Prostate gland (tissue), 2 donors: Measurements from ENCODE around the gene TIMP2. TPM values are rescaled to one million over a fixed set of nuclear protein-coding genes. Genes with fewer than 3 reads are reported as not detected.

ENCODE experiments used
- DNase-seq: peaks from one replicate; pipeline ENCODE4 v3.0.0-alpha.2; 2019; ENCODE audit warnings: low spot score
- H3K27ac ChIP-seq, 2 donors: fragments of 200-600 bp; sonication (generic); 2 replicates each; pipeline ENCODE4 v1.5.1; 2017 to 2019
- H3K27me3 ChIP-seq: fragments of 200-600 bp; sonication (generic); replicated peaks from 2 replicates; pipeline ENCODE4 v1.5.1; 2019; ENCODE audit not compliant: insufficient read depth
- H3K36me3 ChIP-seq, 2 donors: fragments of 200-600 bp; sonication (generic); 1 replicate in 1 of 2; 2 replicates in 1 of 2; pipeline versions ENCODE4 v1.5.1 to v1.8.1; 2017 to 2019
- H3K4me1 ChIP-seq: fragments of 200-600 bp; sonication (generic); replicated peaks from 2 replicates; pipeline ENCODE4 v1.5.1; 2019
- H3K4me3 ChIP-seq, 2 donors: fragments of 200-600 bp; sonication (generic); 2 replicates each; pipeline ENCODE4 v1.5.1; 2017 to 2019
- H3K9me3 ChIP-seq: fragments of 200-600 bp; sonication (generic); 2 replicates; pipeline ENCODE4 v1.5.1; 2017
- POLR2A ChIP-seq: fragments of 450-650 bp; IDR thresholded peaks from one replicate; pipeline ENCODE4 v1.6.1; 2016; ENCODE audit warnings: antibody characterized with exemption, mild to moderate bottlenecking
- POLR2AphosphoS5 ChIP-seq: sonication (generic); formaldehyde crosslinking; IDR thresholded peaks from one replicate; pipeline ENCODE4 v1.6.1; 2017; ENCODE audit warnings: antibody characterized with exemption
- WGBS: methylation state at CpG from one replicate; pipeline ENCODE4 v1.1.5; 2018; 5-methylcytosine and 5-hydroxymethylcytosine counted together
- intact Hi-C: fragments of 100-400 bp; cut with DNase I; formaldehyde crosslinking; loops from one replicate; pipeline ENCODE4 v1.14.2; 2022
- total RNA-seq, 2 donors: library from RNA; depleted of rRNA; stranded (reverse); fragments of >200 nt; gene quantifications; one replicate each; pipeline ENCODE4 v1.1.0, GENCODE V29; 2016
- TF ChIP-seq, protein P1 (sequence below), 4 experiments: fragments of 200-600 bp in 2 of 4; fragments of 450-650 bp in 2 of 4; sonication (generic) in 2 of 4; IDR thresholded peaks; 1 replicate in 3 of 4; 2 replicates in 1 of 4; pipeline ENCODE4 v1.5.1; 2016 to 2019; ENCODE audit warnings: antibody characterized with exemption in 4 of 4, mild to moderate bottlenecking in 2 of 4, moderate library complexity in 2 of 4

Gene TIMP2
- total RNA-seq, 2 donors from 2014 or later = 54.5 to 500 TPM

DNA sequence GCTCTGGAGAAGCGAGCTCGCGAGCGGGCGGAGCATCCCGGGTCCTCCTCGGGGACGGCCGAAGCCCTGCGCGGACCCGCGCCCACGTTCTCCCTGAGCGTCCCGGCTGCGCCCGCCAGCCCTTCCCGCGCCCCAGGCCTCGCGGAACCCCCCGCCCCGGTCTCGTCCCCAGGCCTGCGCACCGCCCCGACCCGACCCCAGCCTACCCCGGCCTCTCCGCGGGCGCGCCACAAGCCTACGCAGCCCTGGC lies 84.7 kb downstream of the TIMP2 start:
- intact Hi-C loops = no loop called here
- peaks cover 5 to 9% of the 10 kb centered on the region in 2 donors for H3K36me3 ChIP-seq
- no peak for DNase-seq

DNA sequence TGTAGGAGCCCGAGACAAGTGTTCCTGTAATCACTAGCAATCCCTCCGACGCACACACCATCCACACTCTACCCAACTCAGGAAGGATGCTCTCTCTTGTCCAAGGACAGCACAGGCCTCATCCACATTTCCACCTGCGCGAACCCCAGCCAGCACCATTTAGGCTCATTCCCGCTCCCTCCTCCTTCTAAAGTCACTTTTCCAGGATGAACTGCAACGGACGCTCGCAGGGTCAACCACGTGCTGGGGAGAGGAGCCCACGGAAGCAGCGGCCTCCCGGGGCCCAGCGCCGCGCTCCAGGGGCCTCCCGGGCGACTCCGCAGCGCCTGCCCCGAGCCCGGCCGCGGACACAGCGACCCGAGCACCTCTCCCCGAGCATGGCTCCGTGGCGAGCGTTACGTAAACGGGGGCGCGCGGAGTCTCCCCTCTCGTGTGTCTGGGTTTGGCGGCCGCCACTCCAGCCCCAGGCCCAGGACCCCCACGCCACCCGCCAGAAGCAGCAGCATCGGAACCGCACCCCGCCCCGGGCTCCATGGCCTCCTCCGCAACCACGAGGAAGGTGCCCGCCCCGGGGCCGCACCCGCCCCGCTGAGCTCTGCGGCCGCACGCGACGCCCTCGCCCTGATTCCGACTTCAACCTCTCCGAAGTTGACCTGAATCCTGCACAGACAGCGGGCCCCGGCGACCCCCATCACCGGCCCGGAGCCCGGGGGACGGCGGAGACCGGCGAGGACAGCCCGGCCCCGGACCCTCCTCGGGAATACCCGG lies 85.2 kb downstream of the TIMP2 start:
- no peaks in the 10 kb centered on the region for H3K9me3 ChIP-seq
- DNase-seq = no peak
- peak overlapping the region; percentile 97 for H3K27ac ChIP-seq
- intact Hi-C loops = no loop called here
- 1% methylated on average over 73 of the region's 73 CpGs for WGBS
- H3K4me1 ChIP-seq = peaks cover 9% of the 10 kb centered on the region
- peaks cover 8 to 9% of the 10 kb centered on the region in 2 donors for H3K36me3 ChIP-seq
- peak overlapping the region; percentile 84 to 87 for H3K4me3 ChIP-seq
- TF ChIP-seq POLR2A (no peak), POLR2AphosphoS5 (no peak)
- TF ChIP-seq, protein P1, sequence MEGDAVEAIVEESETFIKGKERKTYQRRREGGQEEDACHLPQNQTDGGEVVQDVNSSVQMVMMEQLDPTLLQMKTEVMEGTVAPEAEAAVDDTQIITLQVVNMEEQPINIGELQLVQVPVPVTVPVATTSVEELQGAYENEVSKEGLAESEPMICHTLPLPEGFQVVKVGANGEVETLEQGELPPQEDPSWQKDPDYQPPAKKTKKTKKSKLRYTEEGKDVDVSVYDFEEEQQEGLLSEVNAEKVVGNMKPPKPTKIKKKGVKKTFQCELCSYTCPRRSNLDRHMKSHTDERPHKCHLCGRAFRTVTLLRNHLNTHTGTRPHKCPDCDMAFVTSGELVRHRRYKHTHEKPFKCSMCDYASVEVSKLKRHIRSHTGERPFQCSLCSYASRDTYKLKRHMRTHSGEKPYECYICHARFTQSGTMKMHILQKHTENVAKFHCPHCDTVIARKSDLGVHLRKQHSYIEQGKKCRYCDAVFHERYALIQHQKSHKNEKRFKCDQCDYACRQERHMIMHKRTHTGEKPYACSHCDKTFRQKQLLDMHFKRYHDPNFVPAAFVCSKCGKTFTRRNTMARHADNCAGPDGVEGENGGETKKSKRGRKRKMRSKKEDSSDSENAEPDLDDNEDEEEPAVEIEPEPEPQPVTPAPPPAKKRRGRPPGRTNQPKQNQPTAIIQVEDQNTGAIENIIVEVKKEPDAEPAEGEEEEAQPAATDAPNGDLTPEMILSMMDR (IDR thresholded peaks at IDR 0.05) = no peak
- H3K27me3 ChIP-seq = no peaks in the 10 kb centered on the region

More for the DNA sequence above, 84.7 kb downstream of the TIMP2 start:
- Histone ChIP-seq H3K27ac (peak overlapping the region; percentile 97), H3K4me1 (peaks cover 9% of the 10 kb centered on the region), H3K9me3 (no peaks in the 10 kb centered on the region), H3K27me3 (no peaks in the 10 kb centered on the region), H3K4me3 (peak overlapping the region; percentile 84 to 87)
- no peak for TF ChIP-seq POLR2A
- TF ChIP-seq, protein P1 (IDR thresholded peaks at IDR 0.05) = no peak
- TF ChIP-seq POLR2AphosphoS5 = no peak
- WGBS = 1% methylated on average over 14 of the region's 35 CpGs

DNA sequence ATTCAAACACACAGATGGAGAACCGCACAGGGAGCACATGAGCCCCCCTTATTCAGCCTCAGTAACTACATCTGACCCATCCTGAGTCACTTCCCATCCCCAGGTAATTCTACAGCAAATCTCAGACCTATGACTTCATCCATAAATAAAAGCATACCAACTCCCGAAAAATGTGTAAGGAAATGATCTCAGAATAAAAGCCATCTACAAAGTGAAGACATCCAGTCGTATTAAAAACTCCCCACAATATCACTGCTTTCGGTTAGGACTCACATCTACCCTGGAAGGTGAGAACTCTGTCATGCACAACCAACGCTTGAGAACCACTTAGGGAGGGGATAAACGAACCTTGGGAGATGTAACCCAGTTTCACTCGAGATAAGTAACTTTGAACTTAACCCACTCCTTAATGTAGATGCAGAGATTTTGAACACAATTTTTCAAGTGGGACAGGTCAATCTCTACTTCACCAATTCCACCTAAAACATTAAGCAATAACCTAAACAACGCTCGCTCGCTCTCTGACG lies 85.9 kb downstream of the TIMP2 start:
- H3K4me3 ChIP-seq = peak overlapping the region; percentile 84 to 87
- peaks cover 9% of the 10 kb centered on the region in 2 donors for H3K36me3 ChIP-seq
- TF ChIP-seq, protein P1 (IDR thresholded peaks at IDR 0.05) = no peak
- TF ChIP-seq POLR2AphosphoS5 = no peak
- 18% methylated on average over 11 of the region's 11 CpGs for WGBS
- peaks cover 9% of the 10 kb centered on the region for H3K4me1 ChIP-seq
- no peaks in the 10 kb centered on the region for H3K27me3 ChIP-seq
- H3K9me3 ChIP-seq = no peaks in the 10 kb centered on the region
- peak overlapping the region; percentile 97 for H3K27ac ChIP-seq
- intact Hi-C loops = no loop called here
- DNase-seq = no peak

DNA sequence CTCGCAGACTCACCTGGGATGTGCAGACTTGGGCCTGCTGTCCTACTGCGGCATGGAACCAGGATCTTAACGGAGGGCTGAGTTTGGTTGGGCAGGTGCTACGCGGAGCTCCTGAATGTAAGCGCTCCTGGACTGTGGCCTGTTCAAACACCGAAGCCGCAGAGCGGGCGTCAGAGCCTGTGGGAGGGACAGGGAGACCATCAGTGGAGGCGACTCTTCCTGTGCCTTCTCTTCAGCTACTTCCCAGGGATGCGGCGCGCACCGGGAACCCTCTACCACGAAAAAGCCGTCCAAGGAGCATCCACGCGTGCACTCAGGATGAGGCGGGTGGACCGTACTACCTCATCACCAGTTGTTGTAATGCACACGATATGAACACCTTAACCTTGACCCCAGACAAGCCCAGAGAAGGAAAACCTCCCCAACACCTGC lies 86.6 kb downstream of the TIMP2 start:
- TF ChIP-seq POLR2A = no peak
- TF ChIP-seq, protein P1 (IDR thresholded peaks at IDR 0.05) = no peak
- no peak for TF ChIP-seq POLR2AphosphoS5
- no peak overlapping the region for H3K27ac ChIP-seq
- DNase-seq = peak; percentile 43
- H3K4me1 ChIP-seq = peaks cover 9% of the 10 kb centered on the region
- intact Hi-C loops = no loop called here
- 63% methylated on average over 22 of the region's 22 CpGs for WGBS
- no peaks in the 10 kb centered on the region for H3K27me3 ChIP-seq
- H3K9me3 ChIP-seq = no peaks in the 10 kb centered on the region
- H3K36me3 ChIP-seq = peaks cover 9% of the 10 kb centered on the region in 2 donors
- H3K4me3 ChIP-seq = no peak overlapping the region

DNA sequence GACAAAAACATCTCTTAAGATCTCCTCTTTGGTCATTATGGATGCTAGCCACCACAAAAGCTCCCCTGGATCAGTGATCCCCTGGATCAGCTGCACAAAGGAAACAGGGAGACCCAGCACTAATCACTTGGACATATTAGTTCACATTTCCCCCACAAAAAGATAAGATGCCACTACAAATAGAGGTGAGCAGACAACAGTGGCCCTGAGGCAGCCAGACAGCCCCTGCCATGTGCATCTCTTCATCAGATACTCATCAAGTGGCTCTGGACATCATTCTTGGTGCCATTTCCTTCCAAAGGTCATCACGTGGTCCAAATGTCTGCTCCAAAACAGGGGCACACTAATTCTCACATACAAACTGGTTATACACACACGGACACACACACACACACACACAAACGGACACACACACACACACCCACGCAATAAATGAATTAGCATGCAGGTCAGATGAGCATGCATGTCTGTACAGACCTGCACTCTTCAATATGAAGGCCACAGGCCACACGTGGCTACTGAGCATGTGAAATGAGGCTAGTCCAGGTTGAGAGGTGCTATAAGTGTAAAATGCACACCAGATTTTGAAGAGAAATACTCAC lies 88.7 kb downstream of the TIMP2 start:
- no peak for DNase-seq
- H3K27ac ChIP-seq = no peak overlapping the region
- no peak for TF ChIP-seq POLR2A
- WGBS = 76% methylated on average over 5 of the region's 5 CpGs
- no peaks in the 10 kb centered on the region for H3K9me3 ChIP-seq
- intact Hi-C loops = no loop called here
- no peaks in the 10 kb centered on the region for H3K27me3 ChIP-seq
- H3K4me3 ChIP-seq = no peak overlapping the region
- peaks cover 9% of the 10 kb centered on the region in 2 donors for H3K36me3 ChIP-seq
- peaks cover 13% of the 10 kb centered on the region for H3K4me1 ChIP-seq
